Astrocyte of the spinal cord (primary cell): Measurements from ENCODE around the gene RNF128.

Source experiments
- DNase-seq: peaks from one replicate; pipeline ENCODE4 v3.0.0; 2011; ENCODE audit warnings: low read depth, low spot score
- H3K4me3 ChIP-seq: 2 replicates; pipeline ENCODE4 v1.5.1; 2011; ENCODE audit warnings: low read depth, mild to moderate bottlenecking, low read length, moderate library complexity
- in situ Hi-C: cut with HindIII; loops from 2 replicates; pipeline ENCODE4 v1.10.0; 2017; ENCODE audit warnings: low sequenced_read_pairs
- TF ChIP-seq, protein P1 (sequence below): IDR thresholded peaks from 2 replicates; pipeline ENCODE4 v1.5.1; 2012; ENCODE audit warnings: low read depth, mild to moderate bottlenecking, low read length, inconsistent platforms

RNF128 gene

DNA sequence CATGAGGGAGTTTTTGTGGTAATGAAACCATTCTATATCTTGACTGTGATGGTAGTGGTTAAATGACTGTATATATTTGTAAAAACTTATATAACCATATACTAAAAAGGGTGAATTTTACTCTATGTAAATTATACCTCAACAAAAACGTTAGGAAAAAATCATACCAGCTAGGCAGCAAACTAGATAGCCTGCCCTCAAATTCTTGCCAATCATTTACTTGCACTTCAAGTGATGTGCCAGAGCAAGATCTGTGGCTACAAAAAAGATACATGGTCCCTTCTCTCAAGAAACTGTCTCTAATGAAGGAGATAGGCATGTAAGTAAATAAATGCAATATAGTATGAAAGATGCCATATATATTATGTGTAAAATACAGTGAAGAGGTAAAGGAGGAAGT, 10.0 kb upstream of the RNF128 start:
- H3K4me3 ChIP-seq, result no peak overlapping the region
- TF ChIP-seq, protein P1, sequence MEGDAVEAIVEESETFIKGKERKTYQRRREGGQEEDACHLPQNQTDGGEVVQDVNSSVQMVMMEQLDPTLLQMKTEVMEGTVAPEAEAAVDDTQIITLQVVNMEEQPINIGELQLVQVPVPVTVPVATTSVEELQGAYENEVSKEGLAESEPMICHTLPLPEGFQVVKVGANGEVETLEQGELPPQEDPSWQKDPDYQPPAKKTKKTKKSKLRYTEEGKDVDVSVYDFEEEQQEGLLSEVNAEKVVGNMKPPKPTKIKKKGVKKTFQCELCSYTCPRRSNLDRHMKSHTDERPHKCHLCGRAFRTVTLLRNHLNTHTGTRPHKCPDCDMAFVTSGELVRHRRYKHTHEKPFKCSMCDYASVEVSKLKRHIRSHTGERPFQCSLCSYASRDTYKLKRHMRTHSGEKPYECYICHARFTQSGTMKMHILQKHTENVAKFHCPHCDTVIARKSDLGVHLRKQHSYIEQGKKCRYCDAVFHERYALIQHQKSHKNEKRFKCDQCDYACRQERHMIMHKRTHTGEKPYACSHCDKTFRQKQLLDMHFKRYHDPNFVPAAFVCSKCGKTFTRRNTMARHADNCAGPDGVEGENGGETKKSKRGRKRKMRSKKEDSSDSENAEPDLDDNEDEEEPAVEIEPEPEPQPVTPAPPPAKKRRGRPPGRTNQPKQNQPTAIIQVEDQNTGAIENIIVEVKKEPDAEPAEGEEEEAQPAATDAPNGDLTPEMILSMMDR, result no peak
- in situ Hi-C loops, result no loop called here
- DNase-seq, result no peak

DNA sequence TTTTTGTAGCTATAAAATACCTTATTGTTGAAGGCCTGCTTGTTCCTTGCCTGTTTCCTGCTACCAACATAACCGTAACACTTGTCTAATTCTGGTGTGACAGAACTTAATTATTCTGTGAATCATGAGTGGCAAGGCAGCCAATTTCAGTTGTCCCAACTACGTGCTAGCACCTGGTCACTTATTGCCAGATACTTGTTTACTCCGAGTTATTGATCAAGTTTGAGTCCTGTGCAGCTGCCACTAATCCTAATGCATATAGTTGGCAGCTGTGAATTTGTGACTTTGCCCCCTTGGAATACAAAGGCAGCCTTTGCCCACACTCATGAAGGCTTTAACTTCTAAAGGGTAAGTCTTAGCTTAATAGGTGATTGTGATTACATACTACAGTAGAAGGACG, 7.8 kb upstream of the RNF128 start:
- no peak for DNase-seq
- no peak overlapping the region for H3K4me3 ChIP-seq
- in situ Hi-C loops, result no loop called here
- TF ChIP-seq, protein P1, result no peak

DNA sequence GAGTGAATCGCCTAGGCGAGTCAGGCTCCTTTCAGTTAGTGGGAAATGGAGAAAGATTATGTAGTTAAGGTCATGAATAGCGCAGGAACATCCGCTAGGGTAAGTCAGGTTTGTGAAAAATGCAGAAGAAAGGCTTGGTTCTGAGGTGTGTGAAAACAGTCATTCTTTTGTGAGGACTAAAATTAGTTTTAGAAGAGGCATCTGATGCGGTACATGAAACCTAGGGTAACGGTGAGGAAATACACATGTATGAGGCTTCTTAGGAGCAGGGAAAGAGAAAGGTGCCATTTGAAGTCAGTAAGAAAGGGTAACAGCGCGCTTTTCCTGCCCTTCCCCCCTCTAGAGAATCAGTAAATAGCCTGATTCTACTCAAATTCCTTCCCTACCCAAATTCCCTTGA, 570 bp upstream of the RNF128 start:
- peak overlapping the region; percentile 50 for H3K4me3 ChIP-seq
- peak; percentile 3 for DNase-seq
- TF ChIP-seq, protein P1, result no peak
- in situ Hi-C loops, result no loop called here

DNA sequence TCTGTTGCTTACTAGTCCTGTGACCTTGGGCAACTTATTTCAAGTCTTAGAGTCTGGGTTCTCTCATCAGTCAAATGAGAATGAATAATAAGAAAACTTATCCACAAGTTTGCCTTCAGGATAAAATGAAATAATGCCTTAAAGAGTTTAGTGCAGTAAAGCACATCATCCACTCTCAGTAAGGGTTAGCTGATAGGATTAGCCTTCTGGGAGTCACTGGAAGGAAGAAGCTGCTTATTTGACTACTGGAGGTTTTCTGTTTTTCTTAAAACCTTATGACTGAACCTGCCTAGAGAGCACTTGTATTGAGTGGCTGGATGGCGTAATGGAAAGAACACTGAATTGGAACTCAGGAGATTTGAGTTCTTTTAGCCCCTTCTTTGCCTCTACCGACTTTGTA, 1.8 kb downstream of the RNF128 start:
- in situ Hi-C loops, result no loop called here
- TF ChIP-seq, protein P1, result no peak
- H3K4me3 ChIP-seq, result no peak overlapping the region
- DNase-seq, result no peak

DNA sequence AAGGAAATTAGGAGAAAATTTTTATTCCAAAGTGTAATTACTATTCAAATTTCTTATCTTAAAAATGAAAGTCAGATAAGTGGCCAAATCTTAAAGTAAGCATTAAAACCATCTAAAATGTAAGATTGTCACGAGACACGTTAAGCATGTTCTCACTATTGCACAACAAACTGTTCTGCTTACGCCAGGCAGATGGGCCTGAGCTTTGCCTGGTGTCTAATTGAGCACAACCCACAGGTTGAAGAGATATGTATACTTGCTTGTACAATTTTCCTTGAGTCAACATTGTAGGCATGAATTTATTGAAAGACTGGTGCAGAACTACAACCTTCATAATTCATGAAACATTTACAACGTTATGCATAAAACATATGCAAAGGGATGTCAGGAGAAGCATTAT, 3.9 kb downstream of the RNF128 start:
- H3K4me3 ChIP-seq, result no peak overlapping the region
- in situ Hi-C loops, result no loop called here
- no peak for DNase-seq
- TF ChIP-seq, protein P1, result no peak

DNA sequence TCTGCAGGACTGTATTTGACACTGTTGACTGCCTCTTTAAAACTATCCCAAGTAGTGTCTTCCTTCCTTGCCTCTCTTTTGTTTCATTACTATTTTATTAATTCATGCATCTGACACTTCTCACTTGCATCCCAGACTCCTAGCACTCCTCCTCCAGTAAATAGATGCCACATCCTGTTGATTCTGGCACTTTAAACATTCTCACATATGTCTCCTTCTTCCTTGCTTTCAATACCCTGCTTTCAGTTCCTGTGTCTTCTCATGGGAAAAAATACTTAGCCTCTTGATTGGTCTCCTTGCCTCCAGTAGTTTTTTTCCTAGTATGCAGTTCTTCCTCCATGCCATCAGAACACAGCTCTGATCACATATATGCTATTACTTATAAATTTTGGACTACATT, 5.1 kb downstream of the RNF128 start:
- TF ChIP-seq, protein P1, result no peak
- no peak for DNase-seq
- in situ Hi-C loops, result no loop called here
- no peak overlapping the region for H3K4me3 ChIP-seq

DNA sequence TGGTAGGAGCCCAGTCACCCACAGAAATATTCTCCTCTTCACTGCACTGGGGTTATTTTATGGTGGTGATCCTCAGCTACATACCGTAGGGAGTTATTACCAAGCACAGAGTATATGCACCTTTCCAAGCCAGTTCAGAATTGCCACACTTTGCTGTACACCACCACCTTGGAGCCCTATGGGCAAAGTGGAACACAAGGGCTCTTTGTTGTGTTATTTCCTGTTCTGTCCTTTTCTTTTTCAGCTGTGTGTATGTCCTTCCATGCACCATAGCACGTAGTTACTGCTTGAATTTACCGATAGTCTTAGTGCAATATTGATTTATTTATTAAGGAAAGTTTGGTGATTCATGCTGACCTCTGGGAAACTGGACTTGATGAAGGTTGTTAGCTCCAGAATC, 8.3 kb downstream of the RNF128 start:
- no peak for DNase-seq
- in situ Hi-C loops, result no loop called here
- TF ChIP-seq, protein P1, result no peak
- H3K4me3 ChIP-seq, result no peak overlapping the region
